Hematopoietic multipotent progenitor cell (in vitro differentiated cells): ENCODE measurements around the gene GPR157. TPM values are rescaled to one million over a fixed set of nuclear protein-coding genes. Genes with fewer than 3 reads are reported as not detected.

Experiments used
- DNase-seq, 3 donors: peaks; one replicate each; pipeline ENCODE4 v3.0.0-alpha.2; 2011 to 2015; ENCODE audit warnings: low read depth in 2 of 3, low spot score in 2 of 3
- total RNA-seq: library from RNA; depleted of rRNA; stranded (reverse); fragments of >200 nt; gene quantifications from one replicate; pipeline ENCODE4 v1.2.3, GENCODE V29; 2012

Gene GPR157
- total RNA-seq, 1 donor: 3.2 TPM

DNA sequence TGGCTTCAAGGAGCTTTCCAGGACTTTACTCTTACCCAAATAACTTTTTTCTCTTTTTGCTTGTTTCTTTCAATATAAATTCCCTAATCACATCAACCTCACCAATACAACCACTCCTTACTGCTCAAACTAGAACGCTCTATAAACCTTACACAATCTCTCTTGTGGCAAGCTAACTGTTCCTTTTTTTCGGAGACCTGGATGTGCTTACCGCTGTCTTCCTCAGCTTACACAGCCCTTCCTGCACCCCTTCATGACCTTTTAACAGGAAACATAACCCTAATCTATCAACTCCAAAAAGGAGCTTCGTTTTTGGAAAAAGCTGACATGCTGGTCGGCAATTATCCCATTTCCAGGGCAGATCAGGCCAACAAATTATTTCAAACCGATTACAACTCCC, 35.3 kb downstream of the GPR157 start:
- no peak for DNase-seq

DNA sequence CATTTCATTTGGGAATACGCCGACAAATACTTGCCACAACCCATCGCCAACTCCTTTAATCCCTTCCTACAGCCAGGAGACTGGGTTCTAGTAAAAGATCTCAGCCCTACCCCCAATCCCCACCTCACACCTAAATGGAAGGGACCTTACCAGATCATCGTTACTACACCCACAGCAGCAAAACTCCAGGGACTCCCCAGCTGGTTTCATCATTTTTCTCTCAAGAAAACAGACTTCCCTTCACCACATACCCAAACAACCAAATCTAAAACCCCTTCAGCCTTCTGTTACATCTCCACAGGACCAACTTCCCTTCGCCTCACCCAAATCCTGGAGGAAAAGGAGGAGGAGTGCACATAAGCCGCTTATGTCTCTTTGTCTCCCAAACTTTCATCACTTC, 35.8 kb downstream of the GPR157 start:
- DNase-seq: no peak

DNA sequence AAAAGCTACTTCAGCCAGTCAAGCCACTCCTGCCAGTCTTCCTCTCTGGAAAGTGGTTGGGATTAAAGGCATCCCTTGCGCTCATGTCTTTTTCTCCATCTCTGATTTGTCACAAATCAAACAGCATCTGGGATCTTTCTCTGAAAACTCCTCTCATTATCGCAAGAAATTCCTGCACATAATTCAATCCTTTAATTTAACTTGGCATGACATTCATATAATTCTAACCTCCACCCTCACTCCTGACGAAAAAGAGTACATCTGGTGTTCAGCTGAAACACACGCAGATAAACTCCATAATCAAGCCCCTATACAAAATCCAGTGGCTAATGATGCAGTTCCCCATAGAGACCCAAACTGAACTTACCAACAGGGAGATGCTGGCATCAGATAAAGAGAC, 40.1 kb downstream of the GPR157 start:
- no peak for DNase-seq

GRCh38 chr1:9087411-9088125, 41.3 kb downstream of the GPR157 start:
- no peak for DNase-seq

- DNase-seq: no peak
These were observed 42.1 kb downstream of the GPR157 start for GRCh38 chr1:9086796-9087195.

DNA sequence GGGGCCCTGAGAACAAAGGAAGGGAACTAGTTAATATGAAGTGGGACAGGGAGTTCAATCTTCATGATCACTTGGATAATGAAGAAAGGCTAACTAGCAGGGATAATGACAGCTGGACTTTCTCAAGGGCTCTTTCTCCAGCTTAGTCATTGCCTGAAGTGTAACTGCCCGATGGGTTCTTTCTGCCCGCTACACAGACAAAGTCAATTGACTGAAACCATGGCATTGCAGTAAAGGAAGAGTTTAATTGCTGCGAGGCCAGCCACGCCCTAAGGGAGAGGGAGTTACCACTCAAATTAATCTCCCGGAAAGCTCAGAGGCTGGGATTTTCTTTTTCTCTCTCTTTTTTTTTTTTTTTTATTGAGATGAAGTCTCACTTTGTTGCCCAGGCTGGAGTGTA, 42.9 kb downstream of the GPR157 start:
- no peak for DNase-seq

DNA sequence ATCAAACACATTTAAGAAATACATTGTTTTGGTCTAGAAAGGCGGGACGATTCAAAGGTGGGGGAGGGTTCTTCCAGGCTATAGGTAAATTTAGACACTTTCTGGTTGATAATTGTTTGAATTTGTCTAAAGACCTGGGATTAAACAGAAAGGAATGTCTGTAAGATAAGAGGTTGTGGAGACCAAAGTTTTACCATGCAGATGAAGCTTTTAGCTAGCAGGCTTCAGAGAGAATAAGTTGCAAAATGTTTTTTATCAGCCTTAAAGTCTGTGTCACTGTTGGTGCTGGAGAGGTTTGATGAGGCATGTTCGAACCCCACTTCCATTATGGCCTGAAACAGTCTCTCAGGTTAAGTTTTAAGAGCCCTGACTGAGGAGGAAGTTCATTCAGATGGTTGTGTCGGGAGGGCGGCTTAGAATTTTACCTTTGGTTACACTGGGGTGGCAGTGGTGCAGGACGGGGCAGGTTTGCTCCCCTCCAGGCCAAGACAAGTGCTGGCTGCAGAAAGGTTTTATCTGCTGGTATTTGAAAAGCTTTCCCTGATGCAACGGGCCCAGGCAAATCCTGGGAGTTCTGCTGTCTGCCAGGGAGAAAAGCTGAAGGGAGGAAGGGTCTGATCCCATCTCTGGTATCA, 43.5 kb downstream of the GPR157 start:
- no peak for DNase-seq

GRCh38 chr1:9084906-9085305, 44.0 kb downstream of the GPR157 start:
- no peak for DNase-seq

DNA sequence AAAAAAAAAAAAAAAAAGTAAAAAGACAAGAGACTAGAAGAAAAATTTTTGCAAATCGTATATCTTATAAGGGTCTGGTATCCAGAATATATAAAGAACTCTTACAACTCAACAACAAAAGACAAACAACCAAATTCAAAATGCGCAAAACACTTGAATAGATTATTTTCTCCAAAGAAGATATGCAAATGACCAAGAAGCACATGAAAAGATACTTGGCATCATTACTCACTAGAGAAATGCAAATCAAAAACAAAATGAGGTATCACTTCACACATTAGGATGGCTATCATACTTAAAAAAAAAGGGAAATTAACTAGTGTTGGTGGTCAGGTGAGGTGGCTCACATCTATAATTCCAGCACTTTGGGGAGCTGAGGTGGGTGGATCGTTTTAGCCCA, 47.4 kb downstream of the GPR157 start:
- DNase-seq: no peak

GRCh38 chr1:9080705-9081291, 48.1 kb downstream of the GPR157 start:
- DNase-seq: no peak

DNA sequence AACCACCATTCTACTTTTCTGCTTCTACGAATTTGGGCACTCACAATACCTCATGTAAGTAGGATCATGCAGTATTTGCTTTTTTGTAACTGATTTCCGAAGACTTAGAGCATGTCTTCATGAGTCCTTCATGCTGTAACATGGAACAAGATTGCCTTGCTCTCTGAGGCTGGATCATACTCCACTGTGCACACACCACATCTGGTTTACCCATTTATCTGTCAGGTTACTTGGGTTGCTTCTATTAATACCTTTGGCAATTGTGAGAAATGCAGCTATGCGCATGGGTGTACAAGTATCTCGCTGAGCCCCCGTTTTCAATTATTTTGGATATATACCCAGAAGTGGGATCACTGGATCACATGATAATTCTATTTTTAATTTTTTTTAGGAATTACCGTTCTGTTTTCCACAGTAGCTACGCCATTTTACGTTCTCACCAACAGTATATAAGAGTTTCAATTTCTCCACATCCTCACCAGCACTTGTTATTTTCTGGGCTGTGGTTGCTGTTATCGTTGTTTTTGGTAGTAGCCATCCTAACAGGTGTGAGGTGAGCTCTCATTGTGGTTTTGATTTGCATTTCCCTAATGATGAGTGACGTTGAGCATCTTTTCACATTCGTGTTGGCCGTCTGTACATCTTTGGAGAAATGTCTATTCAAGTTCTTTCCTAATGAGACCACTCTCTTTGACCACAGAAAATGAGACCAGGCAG, 48.8 kb downstream of the GPR157 start:
- DNase-seq: no peak

- no peak for DNase-seq
These were observed 50.0 kb downstream of the GPR157 start for GRCh38 chr1:9078752-9079500.

- peak in 1 of 3 donors; percentile 47 for DNase-seq
These were observed 50.7 kb downstream of the GPR157 start for GRCh38 chr1:9078015-9078751.

DNA sequence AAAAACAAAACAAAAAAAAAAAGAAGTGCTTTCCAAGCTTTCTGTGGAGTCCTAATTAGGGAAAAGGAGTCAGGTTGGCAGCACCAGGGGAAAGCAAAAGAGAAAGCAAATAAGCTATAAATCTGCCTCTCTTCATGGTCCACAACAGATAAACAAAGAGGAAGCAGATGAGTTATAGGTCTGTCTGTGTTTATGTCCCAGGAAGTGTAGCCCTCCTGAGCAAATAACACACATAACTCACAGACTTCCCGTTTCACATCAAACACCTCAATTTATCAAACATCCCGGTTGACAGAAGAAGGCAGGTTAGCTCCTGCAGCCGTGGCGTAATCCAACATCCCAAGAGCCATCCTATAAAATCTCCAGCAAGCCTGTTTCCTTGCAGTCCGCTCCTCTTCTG, 53.9 kb downstream of the GPR157 start:
- peak in 2 of 3 donors; percentile 71 to 79 for DNase-seq

DNA sequence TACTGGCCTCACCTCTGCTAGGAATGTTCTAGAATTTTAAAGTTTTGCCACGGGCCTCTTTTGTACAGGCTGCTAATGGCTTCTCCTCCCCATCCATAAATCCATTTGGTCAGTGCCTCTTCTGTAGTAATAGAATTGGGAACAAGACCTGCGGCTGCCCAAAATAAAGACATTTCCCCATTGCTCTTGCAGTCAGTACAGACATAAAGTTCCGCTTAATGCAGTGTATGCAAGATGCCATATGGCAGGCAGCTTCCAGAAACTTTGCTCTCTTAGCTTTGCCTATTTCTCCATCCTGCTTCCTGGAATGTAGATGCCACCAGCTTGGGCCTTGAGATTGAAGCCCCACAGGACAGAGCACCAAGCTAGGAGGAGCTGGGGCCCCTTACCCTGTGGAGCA, 55.8 kb downstream of the GPR157 start:
- DNase-seq: no peak

DNA sequence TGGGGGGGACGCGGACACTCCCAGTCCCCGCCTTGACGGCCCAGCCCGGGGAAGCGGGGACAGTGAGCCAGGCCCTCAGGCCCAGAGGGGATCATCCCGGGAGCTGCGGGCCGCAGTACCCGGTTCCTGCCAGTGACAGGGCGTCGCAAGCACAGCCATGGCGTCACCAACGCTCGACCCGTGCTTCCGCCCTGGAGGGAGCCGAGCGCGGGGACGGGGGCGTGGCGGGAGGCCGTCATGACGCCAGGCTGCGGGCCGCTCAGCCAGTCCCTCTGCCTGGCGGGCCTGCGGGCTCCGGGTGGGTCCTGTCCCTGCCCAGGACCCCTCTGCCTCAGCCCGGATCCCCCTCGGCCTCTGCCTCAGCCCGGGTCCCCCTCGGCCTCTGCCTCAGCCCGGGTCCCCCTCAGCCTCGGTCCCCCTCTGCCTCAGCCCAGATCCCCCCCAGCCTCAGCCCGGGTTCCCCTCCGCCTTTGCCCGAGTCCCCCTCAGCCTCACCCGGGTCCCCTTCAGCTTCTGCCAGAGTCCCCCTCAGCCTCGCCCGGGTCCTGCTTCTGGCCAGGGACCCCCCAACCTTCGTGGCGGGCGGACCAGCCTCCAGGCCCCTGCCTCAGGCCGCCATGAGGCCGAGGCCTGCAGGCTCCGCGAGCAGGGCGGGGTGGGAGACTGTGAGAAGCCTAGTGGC, 57.2 kb downstream of the GPR157 start:
- DNase-seq: no peak

DNA sequence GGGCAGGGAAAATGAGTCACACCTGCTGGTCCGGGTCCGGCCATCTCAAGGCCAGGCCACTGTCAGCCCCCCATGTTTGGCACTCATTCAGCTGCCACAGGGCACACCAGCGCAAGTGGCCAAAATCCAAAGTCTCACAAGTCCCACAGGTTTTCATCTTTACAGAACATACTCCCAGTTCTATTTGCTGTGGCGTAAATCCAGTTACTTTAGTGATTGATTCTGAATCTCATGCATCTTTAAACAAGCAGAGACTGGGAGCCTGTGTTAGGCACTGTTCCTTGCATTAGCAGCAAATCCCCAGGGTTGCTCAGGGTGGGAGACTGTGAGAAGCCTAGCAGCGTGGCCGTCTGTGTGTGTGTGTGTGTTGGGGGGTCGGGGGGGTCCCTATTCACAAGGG, 58.4 kb downstream of the GPR157 start:
- no peak for DNase-seq

- DNase-seq: peak in 1 of 3 donors; percentile 71
These were observed 59.4 kb downstream of the GPR157 start, which contains the start of gene SLC2A5 for GRCh38 chr1:9069326-9070100. Gene SLC2A5 (minus strand): TSS chr1:9069635. CDS start chr1:9069536, 99 bp downstream.

- no peak for DNase-seq
These were observed 59.9 kb downstream of the GPR157 start for GRCh38 chr1:9068981-9069325.
